ENCODE measurements around the gene PNPLA3. TPM values are rescaled to one million over a fixed set of nuclear protein-coding genes. Genes with fewer than 3 reads are reported as not detected.

Gene PNPLA3
- total RNA-seq, 3 donors from 2014 or later: 2.4 to 3.1 (median 2.9) TPM

- Histone ChIP-seq H3K27me3 (peaks cover 0 to 26% of the 10 kb centered on the region in 2 donors), H3K36me3 (no peaks in the 10 kb centered on the region), H3K9me3 (no peaks in the 10 kb centered on the region), H3K4me3 (no peak overlapping the region), H3K4me1 (no peaks in the 10 kb centered on the region), H3K27ac (no peak overlapping the region)
- DNase-seq (ENCODE audit: low spot score in 2 of 2): peak in 1 of 2 donors; percentile 33
- intact Hi-C loops (cut with DNase I; ENCODE audit: low total_unique reads): loop anchor here (1.0 kb wide), 1 partner anchor 71 kb away; no protein-coding TSS in a partner anchor
- TF ChIP-seq POLR2A (IDR thresholded peaks at IDR 0.05): no peak
These were observed 43.6 kb upstream of the PNPLA3 start for GRCh38 chr22:43879901-43880540.

DNA sequence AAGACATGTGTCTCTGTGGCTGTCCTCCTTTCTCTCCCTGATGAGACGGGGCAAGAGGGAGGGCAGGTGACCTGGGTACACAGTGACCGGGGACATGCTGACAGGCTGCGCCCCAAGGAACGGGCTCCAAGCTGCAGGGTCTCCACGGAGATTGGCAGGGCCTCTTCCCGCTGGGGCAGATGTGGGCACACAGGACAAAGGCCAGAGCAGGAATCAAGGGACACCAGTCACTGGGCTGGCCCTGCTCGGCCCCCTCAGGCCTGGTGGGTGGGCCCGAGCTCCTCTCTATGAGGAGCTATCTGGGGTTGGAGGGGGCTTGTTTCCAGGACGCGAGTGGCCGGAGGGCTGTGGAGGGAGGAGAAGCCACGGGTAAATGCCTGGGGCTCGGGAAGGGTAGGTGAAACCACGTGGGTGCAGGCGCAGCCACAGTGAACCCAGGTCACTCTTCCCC is 43.0 kb upstream of the PNPLA3 start:
- Histone ChIP-seq H3K27me3 (peaks cover 0 to 30% of the 10 kb centered on the region in 2 donors), H3K4me3 (no peak overlapping the region), H3K4me1 (no peaks in the 10 kb centered on the region), H3K36me3 (no peaks in the 10 kb centered on the region), H3K27ac (no peak overlapping the region), H3K9me3 (no peaks in the 10 kb centered on the region)
- peak in 1 of 2 donors; percentile 47 for DNase-seq (ENCODE audit: low spot score in 2 of 2)
- TF ChIP-seq POLR2A (IDR thresholded peaks at IDR 0.05) (no peak), POLR2AphosphoS5 (IDR thresholded peaks at IDR 0.05) (no peak)
- intact Hi-C loops (cut with DNase I; ENCODE audit: low total_unique reads): no loop called here

DNA sequence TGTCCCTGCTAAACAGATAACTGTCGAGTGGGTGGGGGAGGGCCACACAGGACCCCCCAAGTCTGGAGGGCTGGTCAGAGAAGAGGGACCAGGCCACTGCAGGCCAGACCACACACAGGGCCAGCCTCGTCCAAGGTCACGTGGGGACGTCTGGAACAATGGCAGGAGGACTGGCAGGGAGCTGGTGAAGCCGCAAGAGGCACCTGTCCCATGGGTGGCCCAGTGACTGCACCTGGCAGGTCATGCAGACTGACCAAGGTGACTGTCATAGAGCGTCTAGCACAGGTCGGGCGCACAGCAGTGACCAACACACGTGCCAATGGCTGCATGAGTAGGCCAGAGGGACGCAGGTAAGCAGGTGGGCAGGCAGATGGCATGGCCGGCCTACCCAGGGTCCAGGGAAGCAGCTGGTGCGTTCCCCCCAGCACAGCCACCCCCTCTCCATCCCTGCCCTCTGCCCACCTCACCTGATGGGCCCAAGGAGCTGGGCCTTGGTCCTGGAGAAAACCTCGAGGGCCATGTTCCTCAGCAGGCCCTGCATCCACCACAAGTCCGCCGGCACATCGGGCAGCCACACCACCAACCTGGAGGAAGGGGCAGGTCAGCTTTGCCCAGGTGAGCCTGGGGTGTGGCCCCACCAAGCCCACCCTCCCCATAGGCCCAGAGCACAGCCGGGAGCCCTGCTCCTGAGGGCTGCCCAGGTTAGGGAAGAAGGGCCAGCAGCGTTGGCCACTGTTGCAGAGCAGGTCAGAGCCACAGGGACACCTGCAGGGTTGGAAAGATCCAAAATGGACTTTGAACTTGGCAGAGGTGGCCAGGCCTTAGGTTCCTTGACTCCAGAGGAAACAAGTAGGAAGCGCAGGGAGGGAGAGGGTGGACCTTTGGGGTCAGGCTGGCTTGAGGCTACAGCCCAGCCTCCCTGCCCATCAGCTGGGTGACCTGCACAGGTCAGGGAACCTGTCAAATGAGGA is 42.2 kb upstream of the PNPLA3 start:
- intact Hi-C loops (cut with DNase I; ENCODE audit: low total_unique reads): no loop called here
- Histone ChIP-seq H3K4me3 (no peak overlapping the region), H3K27me3 (peaks cover 0 to 35% of the 10 kb centered on the region in 2 donors), H3K36me3 (no peaks in the 10 kb centered on the region), H3K27ac (no peak overlapping the region), H3K4me1 (no peaks in the 10 kb centered on the region), H3K9me3 (no peaks in the 10 kb centered on the region)
- TF ChIP-seq POLR2AphosphoS5 (IDR thresholded peaks at IDR 0.05): no peak
- peak in 1 of 2 donors; percentile 34 for DNase-seq (ENCODE audit: low spot score in 2 of 2)

DNA sequence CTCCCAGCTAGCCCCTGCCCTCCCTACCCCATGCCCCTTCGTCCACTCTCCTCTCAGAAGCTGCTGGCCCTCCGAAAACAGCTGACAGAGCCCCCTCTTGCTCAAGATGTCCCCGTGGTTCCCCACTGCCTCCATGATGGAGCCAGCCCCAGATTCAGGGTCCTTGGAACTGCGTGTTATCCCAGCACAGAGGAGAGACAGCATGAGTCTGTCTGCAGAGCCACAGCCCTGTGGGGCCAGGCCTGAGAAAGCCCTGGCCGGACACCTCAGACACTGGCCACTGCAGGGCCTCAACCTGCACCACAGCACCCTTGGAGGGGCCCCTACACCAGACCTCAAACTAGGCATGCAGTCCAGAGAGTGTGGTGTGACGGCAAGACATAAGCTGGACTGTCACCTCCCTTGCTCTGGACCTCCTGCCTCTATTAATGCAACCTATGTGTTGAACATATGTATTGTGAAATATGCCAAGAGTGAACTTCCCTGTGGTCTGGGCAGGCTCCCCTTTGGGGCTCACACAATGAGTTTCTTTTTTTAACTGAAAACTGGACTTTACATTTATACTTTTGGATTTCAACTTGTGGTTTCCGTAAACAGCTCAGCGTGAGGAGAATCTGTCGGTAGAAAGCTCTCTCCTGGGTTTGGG is 41.4 kb upstream of the PNPLA3 start:
- H3K9me3 ChIP-seq: no peaks in the 10 kb centered on the region
- H3K27ac ChIP-seq: no peak overlapping the region
- H3K27me3 ChIP-seq: peaks cover 0 to 38% of the 10 kb centered on the region in 2 donors
- no peak overlapping the region for H3K4me3 ChIP-seq
- peak in 1 of 2 donors; percentile 27 for DNase-seq (ENCODE audit: low spot score in 2 of 2)
- no peak for TF ChIP-seq CTCF (IDR thresholded peaks at IDR 0.05)
- TF ChIP-seq POLR2A (IDR thresholded peaks at IDR 0.05): no peak
- TF ChIP-seq POLR2AphosphoS5 (IDR thresholded peaks at IDR 0.05): no peak
- no peaks in the 10 kb centered on the region for H3K36me3 ChIP-seq
- no peaks in the 10 kb centered on the region for H3K4me1 ChIP-seq
- intact Hi-C loops (cut with DNase I; ENCODE audit: low total_unique reads): no loop called here

DNA sequence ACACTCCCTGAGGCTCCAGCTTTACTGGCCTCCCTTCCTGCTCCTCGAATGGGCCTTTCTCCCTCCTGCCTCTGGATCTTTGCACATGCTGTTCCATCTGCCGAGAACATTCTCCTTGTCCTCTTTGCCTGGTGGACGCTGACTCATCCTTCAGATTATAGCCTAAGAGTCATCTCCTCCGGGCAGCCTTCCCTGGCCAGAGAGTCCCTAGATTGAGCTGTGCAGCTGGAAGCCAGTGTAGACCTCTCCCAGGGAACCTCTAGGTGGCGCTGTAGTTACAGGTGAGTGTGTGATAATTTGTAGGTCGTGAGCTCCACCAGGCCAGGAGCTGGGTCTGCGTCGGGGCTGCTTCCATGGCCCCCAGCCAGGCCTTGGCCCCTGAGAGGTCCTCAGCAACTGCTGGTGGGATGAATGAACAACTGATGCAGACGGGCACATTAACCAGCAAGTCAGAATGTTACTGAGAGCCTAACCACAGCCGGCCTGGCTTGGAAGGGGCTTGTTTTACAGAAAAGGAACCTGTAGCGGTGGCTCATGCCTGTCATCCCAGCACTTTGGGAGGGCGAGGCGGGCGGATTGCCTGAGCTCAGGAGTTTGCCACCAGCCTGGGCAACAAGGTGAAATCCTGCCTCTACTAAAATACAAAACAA is 40.5 kb upstream of the PNPLA3 start:
- Histone ChIP-seq H3K27me3 (peaks cover 0 to 40% of the 10 kb centered on the region in 2 donors), H3K9me3 (no peaks in the 10 kb centered on the region), H3K4me1 (no peaks in the 10 kb centered on the region), H3K27ac (no peak overlapping the region), H3K4me3 (no peak overlapping the region), H3K36me3 (no peaks in the 10 kb centered on the region)
- intact Hi-C loops (cut with DNase I; ENCODE audit: low total_unique reads): no loop called here
- TF ChIP-seq CTCF (IDR thresholded peaks at IDR 0.05) (peak in 1 of 3 donors; percentile 33), POLR2AphosphoS5 (IDR thresholded peaks at IDR 0.05) (no peak), POLR2A (IDR thresholded peaks at IDR 0.05) (no peak)
- peak; percentile 26 to 36 for DNase-seq (ENCODE audit: low spot score in 2 of 2)
